MM.1S (cell line): Measurements from ENCODE around the gene MTMR12.

Source experiments
- DNase-seq: peaks from one replicate; pipeline ENCODE4 v3.0.0-alpha.2; 2015
- H2AFZ ChIP-seq: fragments of 300-600 bp; sonication (generic); 2 replicates; pipeline ENCODE4 v1.6.0; 2016; ENCODE audit warnings: antibody characterized with exemption, low read length
- H3F3A ChIP-seq: fragments of 300-600 bp; sonication (generic); 2 replicates; pipeline ENCODE4 v1.6.1; 2016; ENCODE audit warnings: mild to moderate bottlenecking, antibody characterized with exemption, low read length, moderate library complexity, mixed read lengths; ENCODE audit not compliant: insufficient read depth
- H3K27ac ChIP-seq: fragments of 300-600 bp; sonication (generic); 2 replicates; pipeline ENCODE4 v1.5.1; 2016; ENCODE audit warnings: mild to moderate bottlenecking, low read length
- H3K27me3 ChIP-seq: fragments of 300-600 bp; sonication (generic); replicated peaks from 2 replicates; pipeline ENCODE4 v1.6.0; 2016; ENCODE audit warnings: low read length; ENCODE audit not compliant: insufficient read depth
- H3K36me3 ChIP-seq: fragments of 300-600 bp; sonication (generic); replicated peaks from 2 replicates; pipeline ENCODE4 v1.6.1; 2016; ENCODE audit warnings: mild to moderate bottlenecking, low read length, mixed read lengths; ENCODE audit not compliant: insufficient read depth
- H3K4me1 ChIP-seq: fragments of 300-600 bp; sonication (generic); 2 replicates; pipeline ENCODE4 v1.6.1; 2016; ENCODE audit warnings: low read length, mixed read lengths
- H3K4me2 ChIP-seq: fragments of 300-600 bp; sonication (generic); 2 replicates; pipeline ENCODE4 v1.6.0; 2016; ENCODE audit warnings: low read depth, low read length
- H3K4me3 ChIP-seq: fragments of 300-600 bp; sonication (generic); 2 replicates; pipeline ENCODE4 v1.5.1; 2016; ENCODE audit warnings: low read length, mixed read lengths
- H3K79me2 ChIP-seq: fragments of 300-600 bp; sonication (generic); 2 replicates; pipeline ENCODE4 v1.6.1; 2016; ENCODE audit warnings: mixed run types, low read length, mixed read lengths
- H3K9ac ChIP-seq: fragments of 300-600 bp; sonication (generic); 2 replicates; pipeline ENCODE4 v1.6.1; 2016; ENCODE audit warnings: low read length, mixed read lengths
- H3K9me2 ChIP-seq: fragments of 300-600 bp; sonication (generic); replicated peaks from 2 replicates; pipeline ENCODE4 v1.6.1; 2016; ENCODE audit warnings: mild to moderate bottlenecking, low read length, mixed read lengths; ENCODE audit not compliant: insufficient read depth
- H3K9me3 ChIP-seq: fragments of 300-600 bp; sonication (generic); replicated peaks from 2 replicates; pipeline ENCODE4 v1.6.1; 2016; ENCODE audit warnings: mild to moderate bottlenecking, low read length, mixed read lengths; ENCODE audit not compliant: insufficient read depth
- H4K20me1 ChIP-seq: fragments of 300-600 bp; sonication (generic); 2 replicates; pipeline ENCODE4 v1.6.1; 2016; ENCODE audit warnings: mild to moderate bottlenecking, low read length, moderate library complexity, mixed read lengths; ENCODE audit not compliant: insufficient read depth
- EZH2 ChIP-seq: fragments of 300-600 bp; sonication (generic); optimal IDR thresholded peaks from 2 replicates; pipeline ENCODE3; 2017; ENCODE audit warnings: low read depth, mild to moderate bottlenecking, antibody characterized with exemption, low read length, mixed read lengths
- EZH2phosphoT487 ChIP-seq: fragments of 300-600 bp; sonication (generic); IDR thresholded peaks from 2 replicates; pipeline ENCODE4 v1.6.1; 2018; ENCODE audit warnings: antibody characterized with exemption, low read length
- TF ChIP-seq, protein P1 (sequence below): fragments of 300-600 bp; sonication (generic); IDR thresholded peaks from 2 replicates; pipeline ENCODE4 v1.5.1; 2016; ENCODE audit warnings: antibody characterized with exemption, low read length, mixed read lengths

MTMR12 gene

DNA sequence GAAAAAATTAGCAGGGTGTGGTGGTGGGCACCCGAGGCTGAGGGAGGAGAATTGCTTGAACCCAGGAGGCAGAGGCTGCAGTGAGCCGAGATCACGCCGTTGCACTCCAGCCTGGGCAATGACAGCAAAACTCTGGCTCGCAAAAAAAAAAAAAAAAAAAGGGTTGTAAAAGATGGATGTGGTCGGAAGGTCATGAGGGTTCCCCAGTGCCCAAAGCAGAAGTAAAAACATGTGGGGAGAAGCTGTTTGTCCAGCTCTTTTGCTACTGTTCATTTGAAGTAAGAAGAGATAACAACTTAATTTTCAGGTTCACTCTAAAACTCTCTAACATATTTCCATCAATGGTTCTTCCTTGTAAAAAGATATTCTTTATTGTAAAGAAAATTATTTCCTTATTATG is 81.5 kb downstream of the MTMR12 start:
- TF ChIP-seq, protein P1, sequence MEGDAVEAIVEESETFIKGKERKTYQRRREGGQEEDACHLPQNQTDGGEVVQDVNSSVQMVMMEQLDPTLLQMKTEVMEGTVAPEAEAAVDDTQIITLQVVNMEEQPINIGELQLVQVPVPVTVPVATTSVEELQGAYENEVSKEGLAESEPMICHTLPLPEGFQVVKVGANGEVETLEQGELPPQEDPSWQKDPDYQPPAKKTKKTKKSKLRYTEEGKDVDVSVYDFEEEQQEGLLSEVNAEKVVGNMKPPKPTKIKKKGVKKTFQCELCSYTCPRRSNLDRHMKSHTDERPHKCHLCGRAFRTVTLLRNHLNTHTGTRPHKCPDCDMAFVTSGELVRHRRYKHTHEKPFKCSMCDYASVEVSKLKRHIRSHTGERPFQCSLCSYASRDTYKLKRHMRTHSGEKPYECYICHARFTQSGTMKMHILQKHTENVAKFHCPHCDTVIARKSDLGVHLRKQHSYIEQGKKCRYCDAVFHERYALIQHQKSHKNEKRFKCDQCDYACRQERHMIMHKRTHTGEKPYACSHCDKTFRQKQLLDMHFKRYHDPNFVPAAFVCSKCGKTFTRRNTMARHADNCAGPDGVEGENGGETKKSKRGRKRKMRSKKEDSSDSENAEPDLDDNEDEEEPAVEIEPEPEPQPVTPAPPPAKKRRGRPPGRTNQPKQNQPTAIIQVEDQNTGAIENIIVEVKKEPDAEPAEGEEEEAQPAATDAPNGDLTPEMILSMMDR: no peak
- TF ChIP-seq EZH2phosphoT487: no peak
- TF ChIP-seq EZH2: no peak
- peaks cover 4% of the 10 kb centered on the region; the same call in 1 of the 2 replicates for H3K79me2 ChIP-seq
- H3K4me3 ChIP-seq: no peak overlapping the region
- H3K27ac ChIP-seq: no peak overlapping the region
- DNase-seq: no peak
- no peaks in the 10 kb centered on the region for H3K27me3 ChIP-seq
- H2AFZ ChIP-seq: no peak overlapping the region
- peaks cover 6% of the 10 kb centered on the region; the same call in 1 of the 2 replicates for H3K4me1 ChIP-seq
- H3K9me3 ChIP-seq: no peaks in the 10 kb centered on the region
- no peaks in the 10 kb centered on the region for H4K20me1 ChIP-seq
- peaks cover 3% of the 10 kb centered on the region; the same call in 1 of the 2 replicates for H3K36me3 ChIP-seq
- H3K9me2 ChIP-seq: no peaks in the 10 kb centered on the region
- no peak overlapping the region for H3K4me2 ChIP-seq
- peaks cover 5% of the 10 kb centered on the region; the same call in 1 of the 2 replicates for H3F3A ChIP-seq
- no peak overlapping the region for H3K9ac ChIP-seq

- no peak for DNase-seq
- H3K4me2 ChIP-seq: no peak overlapping the region
- TF ChIP-seq EZH2 (no peak), EZH2phosphoT487 (no peak)
- TF ChIP-seq, protein P1: no peak
These were observed 82.2 kb downstream of the MTMR12 start for GRCh38 chr5:32230356-32231099.

DNA sequence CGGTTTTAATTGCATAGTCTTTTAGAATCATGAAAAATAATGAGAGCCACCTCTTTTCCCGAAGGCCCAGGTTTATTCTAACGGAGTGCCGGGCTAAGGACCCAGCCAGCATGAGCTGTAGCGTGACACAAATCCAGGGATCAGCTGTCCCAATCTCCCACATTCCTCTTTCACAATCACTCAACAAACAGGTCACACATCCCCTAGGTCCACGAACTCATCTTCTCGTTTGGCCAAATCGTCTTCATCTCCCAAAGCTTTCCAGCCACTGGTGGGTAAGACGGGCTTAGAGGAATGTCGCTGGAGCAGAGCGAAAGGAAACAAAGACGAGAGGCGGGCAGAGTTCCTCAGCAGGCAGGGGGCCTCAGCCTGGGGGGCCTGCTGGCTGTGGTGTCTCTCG is 83.2 kb downstream of the MTMR12 start:
- Histone ChIP-seq H3K9me3 (no peaks in the 10 kb centered on the region), H3K4me2 (no peak overlapping the region), H3K4me1 (peaks cover 6% of the 10 kb centered on the region; the same call in 1 of the 2 replicates), H3K27me3 (no peaks in the 10 kb centered on the region), H3K9ac (no peak overlapping the region), H3K36me3 (no peaks in the 10 kb centered on the region; the same call in 1 of the 2 replicates), H3K9me2 (no peaks in the 10 kb centered on the region), H3K27ac (no peak overlapping the region), H3K79me2 (peaks cover 4% of the 10 kb centered on the region; the same call in 1 of the 2 replicates), H3K4me3 (no peak overlapping the region), H2AFZ (no peak overlapping the region), H3F3A (peaks cover 5% of the 10 kb centered on the region; the same call in 1 of the 2 replicates), H4K20me1 (no peaks in the 10 kb centered on the region)
- TF ChIP-seq EZH2 (no peak), EZH2phosphoT487 (no peak)
- TF ChIP-seq, protein P1: no peak
- DNase-seq: no peak

More at GRCh38 chr5:32230356-32231099, 82.2 kb downstream of the MTMR12 start:
- Histone ChIP-seq H3K27ac (no peak overlapping the region), H3K79me2 (peaks cover 4% of the 10 kb centered on the region; the same call in 1 of the 2 replicates), H3K36me3 (peaks cover 3% of the 10 kb centered on the region; the same call in 1 of the 2 replicates), H3K4me1 (peaks cover 6% of the 10 kb centered on the region; the same call in 1 of the 2 replicates), H3K4me3 (no peak overlapping the region), H3K9me3 (no peaks in the 10 kb centered on the region), H4K20me1 (no peaks in the 10 kb centered on the region), H3K9me2 (no peaks in the 10 kb centered on the region), H3K9ac (no peak overlapping the region), H2AFZ (no peak overlapping the region), H3F3A (peaks cover 5% of the 10 kb centered on the region; the same call in 1 of the 2 replicates), H3K27me3 (no peaks in the 10 kb centered on the region)
